ENCODE results near the gene ZNF593.

DNA sequence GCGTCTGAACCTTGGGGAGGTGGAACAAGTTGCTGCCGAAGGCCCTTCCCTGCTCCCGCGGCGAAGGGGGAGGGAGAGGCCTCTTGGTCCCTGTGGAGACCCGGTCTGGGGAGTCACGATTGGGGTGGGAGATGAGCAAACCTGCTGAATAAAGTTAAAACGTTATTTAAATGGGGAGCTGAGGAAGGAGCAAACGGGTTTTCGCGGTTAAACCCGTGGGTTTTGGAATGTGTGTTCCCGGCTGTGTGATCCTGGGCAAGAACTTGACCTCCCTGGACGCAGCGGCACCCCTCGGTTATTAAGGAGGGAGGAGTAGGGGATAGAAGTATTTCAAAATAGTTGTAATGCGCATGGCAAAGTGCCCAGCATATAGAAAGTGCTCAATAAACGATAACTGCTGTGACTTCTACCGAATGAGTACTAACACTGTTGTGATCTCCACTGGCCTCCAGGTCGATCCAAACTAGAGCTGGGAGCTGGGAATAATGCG, 7.4 kb upstream of the ZNF593 start:
- TF ChIP-seq POLR2AphosphoS5 (IDR thresholded peaks at IDR 0.05) (no peak), POLR2A (IDR thresholded peaks at IDR 0.05) (no peak), EP300 (IDR thresholded peaks at IDR 0.05) (no peak)
- TF ChIP-seq, protein P1, sequence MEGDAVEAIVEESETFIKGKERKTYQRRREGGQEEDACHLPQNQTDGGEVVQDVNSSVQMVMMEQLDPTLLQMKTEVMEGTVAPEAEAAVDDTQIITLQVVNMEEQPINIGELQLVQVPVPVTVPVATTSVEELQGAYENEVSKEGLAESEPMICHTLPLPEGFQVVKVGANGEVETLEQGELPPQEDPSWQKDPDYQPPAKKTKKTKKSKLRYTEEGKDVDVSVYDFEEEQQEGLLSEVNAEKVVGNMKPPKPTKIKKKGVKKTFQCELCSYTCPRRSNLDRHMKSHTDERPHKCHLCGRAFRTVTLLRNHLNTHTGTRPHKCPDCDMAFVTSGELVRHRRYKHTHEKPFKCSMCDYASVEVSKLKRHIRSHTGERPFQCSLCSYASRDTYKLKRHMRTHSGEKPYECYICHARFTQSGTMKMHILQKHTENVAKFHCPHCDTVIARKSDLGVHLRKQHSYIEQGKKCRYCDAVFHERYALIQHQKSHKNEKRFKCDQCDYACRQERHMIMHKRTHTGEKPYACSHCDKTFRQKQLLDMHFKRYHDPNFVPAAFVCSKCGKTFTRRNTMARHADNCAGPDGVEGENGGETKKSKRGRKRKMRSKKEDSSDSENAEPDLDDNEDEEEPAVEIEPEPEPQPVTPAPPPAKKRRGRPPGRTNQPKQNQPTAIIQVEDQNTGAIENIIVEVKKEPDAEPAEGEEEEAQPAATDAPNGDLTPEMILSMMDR (IDR thresholded peaks at IDR 0.05), result no peak

Measured in sigmoid colon (tissue), 4 donors.